ENCODE results near the gene SULT1A1. TPM values are rescaled to one million over a fixed set of nuclear protein-coding genes. Genes with fewer than 3 reads are reported as not detected.
"Not testable (repeated sequence)": the region's sequence is repeated elsewhere in the genome, so short reads cannot be mapped to it uniquely, and the experiment has no call there.

Gene SULT1A1
- total RNA-seq, result 10 to 100 TPM; 15.4 to 23.1 TPM
- long read RNA-seq, transcript SULT1A1-201 (8 exons, 1,162 nt), result major isoform, 9 of 16 reads
- long read RNA-seq, partial matches to known transcripts, result 2 of 16 reads
- long read RNA-seq, other reads (novel, unspliced or antisense), result 2 of 16 reads

- intact Hi-C loops (cut with DNase I), result no loop called here
- peak; percentile 71 for DNase-seq
- peak; percentile 85 to 86 for ATAC-seq
Measured at GRCh38 chr16:28609631-28610594, at the start of gene SULT1A1. TSS of gene SULT1A1 (minus strand) at chr16:28610044. CDS start at chr16:28608855, 1,189 bp downstream.

GRCh38 chr16:28639959-28640358, 30.1 kb upstream of the SULT1A1 start:
- DNase-seq; ATAC-seq; intact Hi-C loops (cut with DNase I): not testable (repeated sequence)

- DNase-seq; intact Hi-C loops (cut with DNase I); ATAC-seq: not testable (repeated sequence)
Measured at GRCh38 chr16:28638359-28638758, 28.5 kb upstream of the SULT1A1 start.

- intact Hi-C loops (cut with DNase I); ATAC-seq; DNase-seq: not testable (repeated sequence)
Measured at GRCh38 chr16:28637765-28638164, 27.9 kb upstream of the SULT1A1 start, which contains the start of gene NPIPB8. TSS of gene NPIPB8 (plus strand) at chr16:28638065. CDS start at chr16:28638361, 296 bp downstream.

- DNase-seq, ATAC-seq: not testable (repeated sequence)
Measured at GRCh38 chr16:28636093-28636823, 26.4 kb upstream of the SULT1A1 start.

GRCh38 chr16:28630905-28631304, 21.1 kb upstream of the SULT1A1 start:
- DNase-seq; intact Hi-C loops (cut with DNase I); ATAC-seq: not testable (repeated sequence)

More at GRCh38 chr16:28636093-28636823, 26.4 kb upstream of the SULT1A1 start:
- intact Hi-C loops (cut with DNase I), result not testable (repeated sequence)

GRCh38 chr16:28623172-28623711, 13.4 kb upstream of the SULT1A1 start:
- DNase-seq (peak; percentile 48), ATAC-seq (peak; percentile 92 to 94)
- intact Hi-C loops (cut with DNase I), result no loop called here

- DNase-seq; intact Hi-C loops (cut with DNase I): not testable (repeated sequence)
- peak; percentile 44 to 45 for ATAC-seq
Measured at GRCh38 chr16:28622532-28623171, 12.8 kb upstream of the SULT1A1 start.

- DNase-seq (no peak), ATAC-seq (no peak)
- intact Hi-C loops (cut with DNase I), result no loop called here
Measured at GRCh38 chr16:28621481-28622155, 11.8 kb upstream of the SULT1A1 start.

GRCh38 chr16:28620316-28620715, 10.5 kb upstream of the SULT1A1 start:
- intact Hi-C loops (cut with DNase I); DNase-seq; ATAC-seq: not testable (repeated sequence)

GRCh38 chr16:28617874-28618273, 8.0 kb upstream of the SULT1A1 start:
- DNase-seq (no peak), ATAC-seq (no peak)
- intact Hi-C loops (cut with DNase I), result no loop called here

GRCh38 chr16:28616636-28617035, 6.8 kb upstream of the SULT1A1 start:
- no peak for DNase-seq
- ATAC-seq, result no peak
- intact Hi-C loops (cut with DNase I), result no loop called here

- DNase-seq; intact Hi-C loops (cut with DNase I); ATAC-seq: not testable (repeated sequence)
Measured at GRCh38 chr16:28616224-28616577, 6.4 kb upstream of the SULT1A1 start.

- intact Hi-C loops (cut with DNase I), result not testable (repeated sequence)
- peak; percentile 74 for DNase-seq
- ATAC-seq, result peak in 1 of 2 donors; percentile 15
Measured at GRCh38 chr16:28615486-28616223, 5.8 kb upstream of the SULT1A1 start.

- DNase-seq; intact Hi-C loops (cut with DNase I): not testable (repeated sequence)
Measured at GRCh38 chr16:28614561-28614960, 4.7 kb upstream of the SULT1A1 start.

GRCh38 chr16:28613912-28614311, 4.1 kb upstream of the SULT1A1 start:
- intact Hi-C loops (cut with DNase I); DNase-seq; ATAC-seq: not testable (repeated sequence)

More at GRCh38 chr16:28614561-28614960, 4.7 kb upstream of the SULT1A1 start:
- ATAC-seq, result not testable (repeated sequence)

Data from left cardiac atrium (tissue), 4 donors.